Stomach smooth muscle (tissue), 2 donors: ENCODE measurements around the gene TPST1.

Experiments
- H3K27ac ChIP-seq: one replicate; pipeline ENCODE4 v1.7.0; 2013; ENCODE audit warnings: mild to moderate bottlenecking, low read length, inconsistent platforms
- H3K27me3 ChIP-seq, 2 donors: one replicate each; pipeline ENCODE4 v1.7.0; 2013; ENCODE audit warnings: low read length in 2 of 2; ENCODE audit not compliant: insufficient read depth in 2 of 2, control insufficient read depth in 1 of 2
- H3K36me3 ChIP-seq, 2 donors: one replicate each; pipeline ENCODE4 v1.7.0; 2013; ENCODE audit warnings: low read length in 2 of 2; ENCODE audit not compliant: control insufficient read depth in 2 of 2, insufficient read depth in 2 of 2
- H3K4me1 ChIP-seq: one replicate; pipeline ENCODE4 v1.7.0; 2013; ENCODE audit warnings: low read length; ENCODE audit not compliant: control insufficient read depth, insufficient read depth
- H3K4me3 ChIP-seq, 2 donors: one replicate each; pipeline ENCODE4 v1.7.0; 2013; ENCODE audit warnings: low read length in 2 of 2
- H3K9ac ChIP-seq, 2 donors: one replicate each; pipeline ENCODE4 v1.7.0; 2013; ENCODE audit warnings: low read length in 2 of 2, mild to moderate bottlenecking in 1 of 2
- H3K9me3 ChIP-seq, 2 donors: one replicate each; pipeline ENCODE4 v1.7.0; 2013; ENCODE audit warnings: low read length in 2 of 2; ENCODE audit not compliant: control insufficient read depth in 2 of 2
- donor health status: healthy.
- donor health status: Pancreatic carcinoma.

TPST1 gene

GRCh38 chr7:66237906-66238772, 33.0 kb downstream of the TPST1 start:
- Histone ChIP-seq H3K4me1 (no peaks in the 10 kb centered on the region), H3K36me3 (no peaks in the 10 kb centered on the region), H3K27me3 (no peaks in the 10 kb centered on the region), H3K9ac (no peak overlapping the region), H3K27ac (no peak overlapping the region), H3K4me3 (no peak overlapping the region), H3K9me3 (no peaks in the 10 kb centered on the region)

DNA sequence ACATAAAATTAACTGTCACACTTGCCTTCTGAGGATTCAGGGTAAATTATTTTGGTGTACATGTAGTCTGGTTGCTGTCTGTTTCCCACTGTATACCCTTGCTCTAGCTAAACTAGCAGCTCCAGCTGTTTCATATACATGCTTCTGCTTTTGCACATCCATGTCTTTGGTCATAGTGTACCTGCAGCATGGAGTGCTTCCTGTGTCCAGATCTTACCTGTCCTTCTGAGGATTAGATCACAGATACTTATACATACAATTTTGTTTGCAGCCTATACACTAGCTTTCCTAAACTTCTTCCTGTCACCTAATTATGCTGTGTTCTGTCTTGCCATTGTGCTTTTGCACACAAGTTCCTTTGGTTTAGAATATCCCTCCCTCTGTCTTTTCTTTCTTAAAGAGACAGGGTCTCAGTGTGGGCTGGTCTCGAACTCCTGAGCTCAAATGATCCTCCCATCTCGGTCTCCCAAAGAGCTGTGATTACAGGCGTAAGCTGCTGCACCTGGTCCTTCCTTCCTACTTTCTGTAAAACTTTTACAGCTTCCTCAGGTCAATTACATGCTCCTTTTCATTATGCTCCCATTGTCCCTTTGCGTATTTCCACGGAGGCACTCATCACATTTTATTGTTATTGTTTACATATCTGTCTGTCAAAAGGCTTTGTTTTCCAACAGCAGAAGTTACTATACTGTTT, 33.8 kb downstream of the TPST1 start:
- Histone ChIP-seq H3K36me3 (no peaks in the 10 kb centered on the region), H3K27me3 (no peaks in the 10 kb centered on the region), H3K27ac (no peak overlapping the region)

DNA sequence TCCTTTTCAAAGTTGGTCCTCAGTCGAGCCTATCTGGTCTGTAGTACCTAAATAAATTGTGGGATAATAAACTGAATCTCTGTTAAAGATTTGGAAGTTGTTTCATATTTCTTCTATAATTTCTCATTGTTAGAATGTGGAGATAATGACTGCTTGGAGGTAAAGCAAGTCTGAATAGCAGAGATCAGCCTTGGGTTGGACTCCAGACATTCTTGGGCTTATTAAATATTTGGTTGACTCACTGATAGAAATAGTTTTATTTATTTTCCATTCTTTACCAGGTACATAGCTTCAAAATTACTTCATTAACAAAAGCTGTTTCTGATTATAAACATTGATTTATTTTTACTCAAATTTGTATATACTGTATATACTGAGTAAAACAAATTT, 34.3 kb downstream of the TPST1 start:
- Histone ChIP-seq H3K27me3 (no peaks in the 10 kb centered on the region), H3K27ac (no peak overlapping the region), H3K9me3 (no peaks in the 10 kb centered on the region), H3K4me3 (no peak overlapping the region), H3K9ac (no peak overlapping the region), H3K4me1 (no peaks in the 10 kb centered on the region), H3K36me3 (no peaks in the 10 kb centered on the region)

More for the DNA sequence above, 33.8 kb downstream of the TPST1 start:
- H3K4me3 ChIP-seq: no peak overlapping the region
- H3K9ac ChIP-seq: no peak overlapping the region
- no peaks in the 10 kb centered on the region for H3K4me1 ChIP-seq
- H3K9me3 ChIP-seq: no peaks in the 10 kb centered on the region

- no peak overlapping the region for H3K27ac ChIP-seq
- H3K4me3 ChIP-seq: no peak overlapping the region
- H3K9ac ChIP-seq: no peak overlapping the region
- H3K4me1 ChIP-seq: no peaks in the 10 kb centered on the region
- no peaks in the 10 kb centered on the region for H3K36me3 ChIP-seq
- H3K9me3 ChIP-seq: no peaks in the 10 kb centered on the region
- no peaks in the 10 kb centered on the region for H3K27me3 ChIP-seq
Observed at GRCh38 chr7:66245008-66245407, 39.9 kb downstream of the TPST1 start.

GRCh38 chr7:66246554-66247171, 41.5 kb downstream of the TPST1 start:
- Histone ChIP-seq H3K27ac (no peak overlapping the region), H3K4me1 (no peaks in the 10 kb centered on the region), H3K27me3 (no peaks in the 10 kb centered on the region), H3K4me3 (no peak overlapping the region), H3K9me3 (no peaks in the 10 kb centered on the region), H3K9ac (no peak overlapping the region), H3K36me3 (no peaks in the 10 kb centered on the region)

GRCh38 chr7:66247380-66248078, 42.4 kb downstream of the TPST1 start:
- Histone ChIP-seq H3K9me3 (no peaks in the 10 kb centered on the region), H3K36me3 (no peaks in the 10 kb centered on the region), H3K9ac (no peak overlapping the region), H3K27ac (no peak overlapping the region), H3K4me3 (no peak overlapping the region), H3K27me3 (no peaks in the 10 kb centered on the region), H3K4me1 (no peaks in the 10 kb centered on the region)

- Histone ChIP-seq H3K4me1 (no peaks in the 10 kb centered on the region), H3K36me3 (no peaks in the 10 kb centered on the region), H3K9ac (no peak overlapping the region), H3K27me3 (no peaks in the 10 kb centered on the region), H3K4me3 (no peak overlapping the region), H3K9me3 (no peaks in the 10 kb centered on the region), H3K27ac (no peak overlapping the region)
Observed at GRCh38 chr7:66250711-66251110, 45.6 kb downstream of the TPST1 start.

DNA sequence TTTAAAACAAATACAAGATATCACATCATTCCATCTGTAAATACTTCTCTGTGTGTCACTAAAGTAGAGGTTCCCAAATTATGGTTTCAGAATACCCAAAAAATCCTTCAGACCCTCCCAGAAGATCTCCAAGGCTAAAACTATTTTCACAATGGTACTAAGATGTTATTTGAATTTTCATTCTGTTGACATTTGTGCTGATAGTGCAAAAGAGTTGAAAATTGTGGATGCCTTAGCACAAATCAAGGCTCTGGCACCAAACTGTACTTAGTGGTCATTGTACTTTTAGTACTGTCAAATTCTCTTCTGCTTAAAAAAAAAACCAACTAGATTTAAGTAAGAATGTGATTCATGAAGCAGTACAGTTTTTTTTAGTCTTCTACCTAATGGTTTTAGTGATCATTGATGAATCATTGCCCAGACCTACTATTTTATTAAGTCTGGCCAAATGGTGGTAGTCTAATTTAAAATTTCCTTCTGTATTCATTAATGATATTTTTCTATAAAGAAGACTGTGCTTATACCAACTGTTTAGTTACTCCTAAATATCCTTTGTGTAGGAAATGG, 50.5 kb downstream of the TPST1 start:
- Histone ChIP-seq H3K36me3 (no peaks in the 10 kb centered on the region), H3K4me1 (no peaks in the 10 kb centered on the region), H3K27ac (no peak overlapping the region), H3K27me3 (no peaks in the 10 kb centered on the region), H3K9ac (no peak overlapping the region), H3K4me3 (no peak overlapping the region), H3K9me3 (no peaks in the 10 kb centered on the region)

- H3K36me3 ChIP-seq: no peaks in the 10 kb centered on the region
- no peak overlapping the region for H3K27ac ChIP-seq
- no peak overlapping the region for H3K9ac ChIP-seq
- H3K4me1 ChIP-seq: no peaks in the 10 kb centered on the region
- H3K27me3 ChIP-seq: no peaks in the 10 kb centered on the region
- no peaks in the 10 kb centered on the region for H3K9me3 ChIP-seq
- no peak overlapping the region for H3K4me3 ChIP-seq
Observed at GRCh38 chr7:66256281-66256680, 51.1 kb downstream of the TPST1 start.

DNA sequence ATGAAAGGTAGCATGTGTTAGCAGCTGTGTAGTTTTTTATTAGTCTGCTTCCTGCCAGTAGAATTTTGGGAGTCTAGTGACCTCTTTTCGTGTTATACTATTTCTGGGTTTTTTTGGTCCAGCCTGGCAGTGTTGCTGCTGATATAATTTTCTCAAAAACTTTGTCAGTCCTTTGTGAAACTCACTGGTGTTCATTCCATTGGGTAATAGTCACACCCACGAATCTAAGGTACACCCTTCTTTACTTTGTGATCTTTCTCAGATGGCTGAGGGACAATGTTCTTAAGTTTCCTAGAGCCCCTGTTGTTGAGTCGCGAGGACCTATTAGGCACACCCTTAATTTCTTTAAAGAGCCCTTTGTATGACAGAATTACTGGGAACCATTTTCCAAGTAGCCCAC, 52.3 kb downstream of the TPST1 start:
- Histone ChIP-seq H3K9me3 (no peaks in the 10 kb centered on the region), H3K9ac (no peak overlapping the region), H3K4me3 (no peak overlapping the region), H3K36me3 (no peaks in the 10 kb centered on the region), H3K27me3 (no peaks in the 10 kb centered on the region), H3K27ac (no peak overlapping the region), H3K4me1 (no peaks in the 10 kb centered on the region)
